Uterus (tissue), 4 donors: ENCODE results near the gene TCIRG1. TPM values are rescaled to one million over a fixed set of nuclear protein-coding genes. Genes with fewer than 3 reads are reported as not detected.

Experiments used
- DNase-seq, 2 donors: peaks; one replicate each; pipeline ENCODE4 v3.0.0-alpha.2; 2019 to 2020
- H3K27ac ChIP-seq, 2 donors: fragments of 200-600 bp; sonication (generic); 1 replicate in 1 of 2; 2 replicates in 1 of 2; pipeline ENCODE4 v1.5.1; 2016 to 2018
- H3K27me3 ChIP-seq, 2 donors: fragments of 200-600 bp; sonication (generic); one replicate each; pipeline ENCODE4 v1.5.1; 2018 to 2019; ENCODE audit warnings: control low read depth in 1 of 2
- H3K36me3 ChIP-seq, 2 donors: fragments of 200-600 bp; sonication (generic); one replicate each; pipeline ENCODE4 v1.5.1; 2019; ENCODE audit warnings: control low read depth in 1 of 2
- H3K4me1 ChIP-seq, 2 donors: fragments of 200-600 bp; sonication (generic); one replicate each; pipeline ENCODE4 v1.5.1; 2018 to 2019; ENCODE audit warnings: control low read depth in 1 of 2
- H3K4me3 ChIP-seq, 2 donors: fragments of 200-600 bp; sonication (generic); 1 replicate in 1 of 2; 2 replicates in 1 of 2; pipeline ENCODE4 v1.5.1; 2018 to 2019; ENCODE audit warnings: mild to moderate bottlenecking in 1 of 2
- H3K9me3 ChIP-seq, 2 donors: fragments of 200-600 bp; sonication (generic); one replicate each; pipeline ENCODE4 v1.5.1; 2019; ENCODE audit warnings: control low read depth in 1 of 2
- CTCF ChIP-seq, 4 experiments: fragments of 200-600 bp in 2 of 4; fragments of 450-650 bp in 2 of 4; sonication (generic) in 2 of 4; IDR thresholded peaks; one replicate each; pipeline ENCODE4 v1.5.1; 2016 to 2019; ENCODE audit warnings: antibody characterized with exemption in 4 of 4, mild to moderate bottlenecking in 2 of 4, moderate library complexity in 1 of 4
- POLR2A ChIP-seq, 2 donors: fragments of 450-650 bp; IDR thresholded peaks; one replicate each; pipeline ENCODE4 v1.6.1; 2016; ENCODE audit warnings: antibody characterized with exemption in 2 of 2, mild to moderate bottlenecking in 1 of 2, moderate library complexity in 1 of 2
- intact Hi-C: fragments of 100-400 bp; cut with DNase I; formaldehyde crosslinking; loops from one replicate; pipeline ENCODE4 v1.15.1; 2023; ENCODE audit warnings: low total_unique reads
- total RNA-seq, 4 donors: library from RNA; depleted of rRNA in 3 of 4; stranded (reverse); fragments of >200 nt in 3 of 4; gene quantifications; one replicate each; pipeline versions ENCODE4 v1.1.0 to v1.2.4, GENCODE V29; 2014 to 2023
- donor health status: DM: yes; HTN: yes; CAD: no.

TCIRG1 gene
- total RNA-seq, 4 donors from 2014 or later, result 62.1 to 162 (median 115) TPM

GRCh38 chr11:68077617-68078582 lies 39.1 kb downstream of the TCIRG1 start:
- Histone ChIP-seq H3K27me3 (no peaks in the 10 kb centered on the region), H3K27ac (no peak overlapping the region), H3K36me3 (no peaks in the 10 kb centered on the region), H3K4me3 (no peak overlapping the region), H3K9me3 (no peaks in the 10 kb centered on the region), H3K4me1 (no peaks in the 10 kb centered on the region)
- no peak for DNase-seq
- no peak for TF ChIP-seq CTCF (IDR thresholded peaks at IDR 0.05)
- intact Hi-C loops, result no loop called here

- TF ChIP-seq POLR2A (IDR thresholded peaks at IDR 0.05), result no peak
- TF ChIP-seq CTCF (IDR thresholded peaks at IDR 0.05), result no peak
- no peak overlapping the region for H3K4me3 ChIP-seq
- no peak overlapping the region for H3K27ac ChIP-seq
- DNase-seq, result no peak
- intact Hi-C loops, result no loop called here
- no peaks in the 10 kb centered on the region for H3K4me1 ChIP-seq
- H3K9me3 ChIP-seq, result no peaks in the 10 kb centered on the region
- H3K27me3 ChIP-seq, result no peaks in the 10 kb centered on the region
- H3K36me3 ChIP-seq, result no peaks in the 10 kb centered on the region
Observed at GRCh38 chr11:68080860-68081259, 42.0 kb downstream of the TCIRG1 start.

GRCh38 chr11:68081691-68082090 lies 42.9 kb downstream of the TCIRG1 start:
- no peak overlapping the region for H3K27ac ChIP-seq

GRCh38 chr11:68082481-68082880 lies 43.7 kb downstream of the TCIRG1 start:
- no peak overlapping the region for H3K4me3 ChIP-seq
- no peaks in the 10 kb centered on the region for H3K9me3 ChIP-seq
- H3K4me1 ChIP-seq, result no peaks in the 10 kb centered on the region
- no peak for DNase-seq
- H3K27ac ChIP-seq, result no peak overlapping the region
- no peaks in the 10 kb centered on the region for H3K27me3 ChIP-seq
- no peaks in the 10 kb centered on the region for H3K36me3 ChIP-seq
- TF ChIP-seq POLR2A (IDR thresholded peaks at IDR 0.05) (no peak), CTCF (IDR thresholded peaks at IDR 0.05) (no peak)
- intact Hi-C loops, result no loop called here

More at GRCh38 chr11:68081691-68082090, 42.9 kb downstream of the TCIRG1 start:
- Histone ChIP-seq H3K9me3 (no peaks in the 10 kb centered on the region), H3K27me3 (no peaks in the 10 kb centered on the region), H3K4me3 (no peak overlapping the region), H3K4me1 (no peaks in the 10 kb centered on the region), H3K36me3 (no peaks in the 10 kb centered on the region)
- no peak for DNase-seq
- intact Hi-C loops, result no loop called here
- no peak for TF ChIP-seq CTCF (IDR thresholded peaks at IDR 0.05)
- TF ChIP-seq POLR2A (IDR thresholded peaks at IDR 0.05), result no peak

- Histone ChIP-seq H3K27ac (no peak overlapping the region), H3K4me3 (no peak overlapping the region), H3K4me1 (no peaks in the 10 kb centered on the region), H3K9me3 (no peaks in the 10 kb centered on the region), H3K27me3 (no peaks in the 10 kb centered on the region), H3K36me3 (no peaks in the 10 kb centered on the region)
- no peak for DNase-seq
- intact Hi-C loops, result no loop called here
- TF ChIP-seq POLR2A (IDR thresholded peaks at IDR 0.05) (no peak), CTCF (IDR thresholded peaks at IDR 0.05) (no peak)
Observed at GRCh38 chr11:68083517-68083916, 44.7 kb downstream of the TCIRG1 start.
